ENCODE results near the gene CYLD. TPM values are rescaled to one million over a fixed set of nuclear protein-coding genes. Genes with fewer than 3 reads are reported as not detected.

CYLD gene
- total and polyA plus RNA-seq, 2 donors (not counting 3 experiments of a cell fraction or from before 2014, with no cell fraction given): 7.4 to 21.5 TPM

DNA sequence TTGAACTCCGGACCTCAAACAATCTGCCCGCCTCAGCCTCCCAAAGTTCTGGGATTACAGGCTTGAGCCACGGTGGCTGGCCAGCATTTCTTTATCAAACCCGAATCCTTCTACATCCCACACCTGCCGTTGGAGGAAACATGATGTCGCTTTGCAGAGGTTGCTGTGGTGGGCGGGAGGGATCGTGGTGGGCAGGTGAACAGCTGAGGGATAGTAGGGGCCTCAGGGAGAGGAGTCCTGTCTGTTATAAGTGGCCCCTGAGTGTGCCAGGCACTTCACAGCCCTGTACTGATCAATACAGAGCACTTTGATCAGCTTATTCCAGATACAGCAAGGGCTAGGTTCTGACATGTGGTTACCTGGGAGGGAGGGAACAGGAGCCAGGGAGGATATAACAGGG is 76.5 kb downstream of the CYLD start:
- Histone ChIP-seq H4K20me1 (replicated peaks; ENCODE audit: control insufficient read depth, extremely low read depth, insufficient read depth, low read length) (no peaks in the 10 kb centered on the region), H3K27ac (ENCODE audit: insufficient read depth, low read depth, low read length) (no peak overlapping the region), H3K4me1 (ENCODE audit: control insufficient read depth, extremely low read depth, insufficient read depth, low read length) (no peaks in the 10 kb centered on the region), H3K79me2 (ENCODE audit: control insufficient read depth, insufficient read depth, low read length) (no peaks in the 10 kb centered on the region), H3K9me1 (replicated peaks; ENCODE audit: control insufficient read depth, extremely low read depth, insufficient read depth, low read length) (no peaks in the 10 kb centered on the region), H3K4me2 (ENCODE audit: insufficient read depth, low read length) (no peak overlapping the region), H3K36me3 (ENCODE audit: control insufficient read depth in 2 of 2, extremely low read depth in 1 of 2, insufficient read depth in 2 of 2, low read length in 2 of 2) (no peaks in the 10 kb centered on the region), H3K9ac (replicated peaks; ENCODE audit: extremely low read depth, insufficient read depth, low read length) (no peak overlapping the region), H3K4me3 (replicated peaks in 1 of 3; ENCODE audit: insufficient read depth in 1 of 3, low read depth in 1 of 3, low read length in 3 of 3) (no peak overlapping the region), H3K27me3 (ENCODE audit: control insufficient read depth in 2 of 2, insufficient read depth in 2 of 2, low read length in 2 of 2) (no peaks in the 10 kb centered on the region), H3K9me3 (replicated peaks; ENCODE audit: control insufficient read depth, insufficient read depth, low read length) (no peaks in the 10 kb centered on the region), H2AFZ (ENCODE audit: low read depth, low read length) (no peak overlapping the region)
- dilution Hi-C loops (cut with MboI; ENCODE audit: extremely low pct_ligation_motif_present, low sequenced_read_pairs) (no loop called here), intact Hi-C loops (cut with micrococcal nuclease) (no loop called here)
- POLR2A ChIA-PET: no interaction called here
- FAIRE-seq (no peak), DNase-seq (ENCODE audit: low read depth, low spot score) (no peak)
- CTCF ChIA-PET: no interaction called here
- TF ChIP-seq GATA2 (IDR thresholded peaks at IDR 0.05; ENCODE audit: insufficient read depth, insufficient read length, low read depth, low read length) (no peak), MYC (IDR thresholded peaks at IDR 0.05; ENCODE audit: low read depth, low read length) (no peak), POLR2A (IDR thresholded peaks at IDR 0.05; ENCODE audit: low read depth, low read length) (no peak), POLR2AphosphoS5 (IDR thresholded peaks at IDR 0.05; ENCODE audit: insufficient read depth, low read depth, low read length) (no peak), FOS (IDR thresholded peaks at IDR 0.05; ENCODE audit: borderline replicate concordance, insufficient read depth, low read length) (no peak)
- TF ChIP-seq, protein P1, sequence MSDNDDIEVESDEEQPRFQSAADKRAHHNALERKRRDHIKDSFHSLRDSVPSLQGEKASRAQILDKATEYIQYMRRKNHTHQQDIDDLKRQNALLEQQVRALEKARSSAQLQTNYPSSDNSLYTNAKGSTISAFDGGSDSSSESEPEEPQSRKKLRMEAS (IDR thresholded peaks at IDR 0.05; ENCODE audit: insufficient read depth, insufficient read length): no peak
- no TSS peak for BruUV-seq (replicated peaks)

DNA sequence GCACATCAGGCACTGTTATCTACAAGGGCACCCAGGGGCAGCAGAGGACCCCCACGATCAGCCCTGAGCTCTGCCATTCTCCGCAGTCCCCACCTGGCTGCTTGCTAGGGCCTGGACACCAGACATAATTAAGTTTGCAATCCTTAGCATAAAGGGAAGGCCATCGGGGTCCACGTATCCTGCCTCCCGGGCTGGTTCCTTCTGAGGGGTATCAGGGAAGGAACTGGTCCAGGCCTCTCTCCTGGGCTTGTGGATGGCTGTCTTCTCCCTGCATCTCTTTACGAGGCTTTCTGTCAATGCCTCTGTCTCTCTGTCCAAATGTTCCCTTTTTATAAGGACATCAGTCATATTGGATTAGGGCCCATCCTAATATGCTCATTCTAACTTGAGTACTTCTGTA is 77.8 kb downstream of the CYLD start:
- H3K9ac ChIP-seq (replicated peaks; ENCODE audit: extremely low read depth, insufficient read depth, low read length): no peak overlapping the region
- H3K79me2 ChIP-seq (ENCODE audit: control insufficient read depth, insufficient read depth, low read length): no peaks in the 10 kb centered on the region
- H3K4me1 ChIP-seq (ENCODE audit: control insufficient read depth, extremely low read depth, insufficient read depth, low read length): no peaks in the 10 kb centered on the region
- DNase-seq (ENCODE audit: low read depth, low spot score): no peak
- no peak overlapping the region for H3K4me2 ChIP-seq (ENCODE audit: insufficient read depth, low read length)
- H3K27me3 ChIP-seq (ENCODE audit: control insufficient read depth in 2 of 2, insufficient read depth in 2 of 2, low read length in 2 of 2): no peaks in the 10 kb centered on the region
- TF ChIP-seq, protein P2, sequence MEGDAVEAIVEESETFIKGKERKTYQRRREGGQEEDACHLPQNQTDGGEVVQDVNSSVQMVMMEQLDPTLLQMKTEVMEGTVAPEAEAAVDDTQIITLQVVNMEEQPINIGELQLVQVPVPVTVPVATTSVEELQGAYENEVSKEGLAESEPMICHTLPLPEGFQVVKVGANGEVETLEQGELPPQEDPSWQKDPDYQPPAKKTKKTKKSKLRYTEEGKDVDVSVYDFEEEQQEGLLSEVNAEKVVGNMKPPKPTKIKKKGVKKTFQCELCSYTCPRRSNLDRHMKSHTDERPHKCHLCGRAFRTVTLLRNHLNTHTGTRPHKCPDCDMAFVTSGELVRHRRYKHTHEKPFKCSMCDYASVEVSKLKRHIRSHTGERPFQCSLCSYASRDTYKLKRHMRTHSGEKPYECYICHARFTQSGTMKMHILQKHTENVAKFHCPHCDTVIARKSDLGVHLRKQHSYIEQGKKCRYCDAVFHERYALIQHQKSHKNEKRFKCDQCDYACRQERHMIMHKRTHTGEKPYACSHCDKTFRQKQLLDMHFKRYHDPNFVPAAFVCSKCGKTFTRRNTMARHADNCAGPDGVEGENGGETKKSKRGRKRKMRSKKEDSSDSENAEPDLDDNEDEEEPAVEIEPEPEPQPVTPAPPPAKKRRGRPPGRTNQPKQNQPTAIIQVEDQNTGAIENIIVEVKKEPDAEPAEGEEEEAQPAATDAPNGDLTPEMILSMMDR (IDR thresholded peaks at IDR 0.05; ENCODE audit: extremely low read depth in 1 of 2, insufficient read depth in 1 of 2, low read depth in 1 of 2, low read length in 2 of 2): no peak
- TF ChIP-seq GATA2 (IDR thresholded peaks at IDR 0.05; ENCODE audit: insufficient read depth, insufficient read length, low read depth, low read length): no peak
- TF ChIP-seq POLR2A (IDR thresholded peaks at IDR 0.05; ENCODE audit: low read depth, low read length): no peak
- TF ChIP-seq EZH2 (IDR thresholded peaks at IDR 0.05; ENCODE audit: borderline replicate concordance, low read depth, low read length, severe bottlenecking): no peak
- TF ChIP-seq FOS (IDR thresholded peaks at IDR 0.05; ENCODE audit: borderline replicate concordance, insufficient read depth, low read length): no peak
- TF ChIP-seq MYC (IDR thresholded peaks at IDR 0.05; ENCODE audit: low read depth, low read length): no peak
- TF ChIP-seq JUN (IDR thresholded peaks at IDR 0.05; ENCODE audit: borderline replicate concordance, insufficient read depth, insufficient read length, low read depth): no peak
- no peak for TF ChIP-seq POLR2AphosphoS5 (IDR thresholded peaks at IDR 0.05; ENCODE audit: insufficient read depth, low read depth, low read length)
- TF ChIP-seq, protein P1 (IDR thresholded peaks at IDR 0.05; ENCODE audit: insufficient read depth, insufficient read length): no peak
- H3K4me3 ChIP-seq (replicated peaks in 1 of 3; ENCODE audit: insufficient read depth in 1 of 3, low read depth in 1 of 3, low read length in 3 of 3): no peak overlapping the region
- POLR2A ChIA-PET: no interaction called here
- no peak overlapping the region for H2AFZ ChIP-seq (ENCODE audit: low read depth, low read length)
- no peaks in the 10 kb centered on the region for H3K9me1 ChIP-seq (replicated peaks; ENCODE audit: control insufficient read depth, extremely low read depth, insufficient read depth, low read length)
- dilution Hi-C loops (cut with MboI; ENCODE audit: extremely low pct_ligation_motif_present, low sequenced_read_pairs) (no loop called here), intact Hi-C loops (cut with micrococcal nuclease) (no loop called here)
- FAIRE-seq: no peak
- H3K9me3 ChIP-seq (replicated peaks; ENCODE audit: control insufficient read depth, insufficient read depth, low read length): no peaks in the 10 kb centered on the region
- no peaks in the 10 kb centered on the region for H3K36me3 ChIP-seq (ENCODE audit: control insufficient read depth in 2 of 2, extremely low read depth in 1 of 2, insufficient read depth in 2 of 2, low read length in 2 of 2)
- CTCF ChIA-PET: no interaction called here
- BruUV-seq (replicated peaks): no TSS peak
- H4K20me1 ChIP-seq (replicated peaks; ENCODE audit: control insufficient read depth, extremely low read depth, insufficient read depth, low read length): no peaks in the 10 kb centered on the region
- no peak overlapping the region for H3K27ac ChIP-seq (ENCODE audit: insufficient read depth, low read depth, low read length)

All from endothelial cell of umbilical vein (primary cell).